ENCODE results near the gene DHX34.

Gene DHX34

GRCh38 chr19:47422417-47423163 lies 73.5 kb downstream of the DHX34 start (continued):
- no peak for TF ChIP-seq ZNF580 (tag by site-specific recombination; IDR thresholded peaks at IDR 0.05)
- TF ChIP-seq ZNF560 (tag by site-specific recombination; IDR thresholded peaks at IDR 0.05; ENCODE audit: borderline replicate concordance), result no peak
- TF ChIP-seq ZNF26 (tag by site-specific recombination; IDR thresholded peaks at IDR 0.05), result no peak
- no peak for TF ChIP-seq REST (tag by site-specific recombination; IDR thresholded peaks at IDR 0.05)
- no peak for TF ChIP-seq ZNF558 (tag by site-specific recombination; IDR thresholded peaks at IDR 0.05)
- TF ChIP-seq, protein P1, sequence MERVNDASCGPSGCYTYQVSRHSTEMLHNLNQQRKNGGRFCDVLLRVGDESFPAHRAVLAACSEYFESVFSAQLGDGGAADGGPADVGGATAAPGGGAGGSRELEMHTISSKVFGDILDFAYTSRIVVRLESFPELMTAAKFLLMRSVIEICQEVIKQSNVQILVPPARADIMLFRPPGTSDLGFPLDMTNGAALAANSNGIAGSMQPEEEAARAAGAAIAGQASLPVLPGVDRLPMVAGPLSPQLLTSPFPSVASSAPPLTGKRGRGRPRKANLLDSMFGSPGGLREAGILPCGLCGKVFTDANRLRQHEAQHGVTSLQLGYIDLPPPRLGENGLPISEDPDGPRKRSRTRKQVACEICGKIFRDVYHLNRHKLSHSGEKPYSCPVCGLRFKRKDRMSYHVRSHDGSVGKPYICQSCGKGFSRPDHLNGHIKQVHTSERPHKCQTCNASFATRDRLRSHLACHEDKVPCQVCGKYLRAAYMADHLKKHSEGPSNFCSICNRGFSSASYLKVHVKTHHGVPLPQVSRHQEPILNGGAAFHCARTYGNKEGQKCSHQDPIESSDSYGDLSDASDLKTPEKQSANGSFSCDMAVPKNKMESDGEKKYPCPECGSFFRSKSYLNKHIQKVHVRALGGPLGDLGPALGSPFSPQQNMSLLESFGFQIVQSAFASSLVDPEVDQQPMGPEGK (tag by site-specific recombination; IDR thresholded peaks at IDR 0.05), result no peak
- TF ChIP-seq KLF16 (tag by site-specific recombination; IDR thresholded peaks at IDR 0.05), result no peak
- no peak for TF ChIP-seq SP7 (tag by site-specific recombination; IDR thresholded peaks at IDR 0.05)
- no peak for TF ChIP-seq EGR2 (tag by site-specific recombination; IDR thresholded peaks at IDR 0.05; ENCODE audit: low read depth)
- no peak for TF ChIP-seq ZBTB7A (tag by site-specific recombination; IDR thresholded peaks at IDR 0.05; ENCODE audit: low read depth)
- no peak for TF ChIP-seq ZNF530 (tag by site-specific recombination; IDR thresholded peaks at IDR 0.05; ENCODE audit: low read depth)
- TF ChIP-seq TSHZ1 (tag by site-specific recombination; IDR thresholded peaks at IDR 0.05; ENCODE audit: borderline replicate concordance), result no peak
- TF ChIP-seq ZFP41 (tag by site-specific recombination; IDR thresholded peaks at IDR 0.05; ENCODE audit: borderline replicate concordance), result no peak
- TF ChIP-seq ZNF654 (tag by site-specific recombination; IDR thresholded peaks at IDR 0.05; ENCODE audit: low read depth), result no peak
- no peak for TF ChIP-seq ZNF239 (tag by site-specific recombination; IDR thresholded peaks at IDR 0.05)
- TF ChIP-seq, protein P2, sequence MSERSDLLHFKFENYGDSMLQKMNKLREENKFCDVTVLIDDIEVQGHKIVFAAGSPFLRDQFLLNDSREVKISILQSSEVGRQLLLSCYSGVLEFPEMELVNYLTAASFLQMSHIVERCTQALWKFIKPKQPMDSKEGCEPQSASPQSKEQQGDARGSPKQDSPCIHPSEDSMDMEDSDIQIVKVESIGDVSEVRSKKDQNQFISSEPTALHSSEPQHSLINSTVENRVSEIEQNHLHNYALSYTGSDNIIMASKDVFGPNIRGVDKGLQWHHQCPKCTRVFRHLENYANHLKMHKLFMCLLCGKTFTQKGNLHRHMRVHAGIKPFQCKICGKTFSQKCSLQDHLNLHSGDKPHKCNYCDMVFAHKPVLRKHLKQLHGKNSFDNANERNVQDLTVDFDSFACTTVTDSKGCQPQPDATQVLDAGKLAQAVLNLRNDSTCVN (tag by site-specific recombination; optimal IDR thresholded peaks at IDR 0.05), result no peak
- TF ChIP-seq ZBTB8A (tag by site-specific recombination; IDR thresholded peaks at IDR 0.05), result no peak
- no peak for TF ChIP-seq ZNF169 (tag by site-specific recombination; IDR thresholded peaks at IDR 0.05)
- TF ChIP-seq, protein P3, sequence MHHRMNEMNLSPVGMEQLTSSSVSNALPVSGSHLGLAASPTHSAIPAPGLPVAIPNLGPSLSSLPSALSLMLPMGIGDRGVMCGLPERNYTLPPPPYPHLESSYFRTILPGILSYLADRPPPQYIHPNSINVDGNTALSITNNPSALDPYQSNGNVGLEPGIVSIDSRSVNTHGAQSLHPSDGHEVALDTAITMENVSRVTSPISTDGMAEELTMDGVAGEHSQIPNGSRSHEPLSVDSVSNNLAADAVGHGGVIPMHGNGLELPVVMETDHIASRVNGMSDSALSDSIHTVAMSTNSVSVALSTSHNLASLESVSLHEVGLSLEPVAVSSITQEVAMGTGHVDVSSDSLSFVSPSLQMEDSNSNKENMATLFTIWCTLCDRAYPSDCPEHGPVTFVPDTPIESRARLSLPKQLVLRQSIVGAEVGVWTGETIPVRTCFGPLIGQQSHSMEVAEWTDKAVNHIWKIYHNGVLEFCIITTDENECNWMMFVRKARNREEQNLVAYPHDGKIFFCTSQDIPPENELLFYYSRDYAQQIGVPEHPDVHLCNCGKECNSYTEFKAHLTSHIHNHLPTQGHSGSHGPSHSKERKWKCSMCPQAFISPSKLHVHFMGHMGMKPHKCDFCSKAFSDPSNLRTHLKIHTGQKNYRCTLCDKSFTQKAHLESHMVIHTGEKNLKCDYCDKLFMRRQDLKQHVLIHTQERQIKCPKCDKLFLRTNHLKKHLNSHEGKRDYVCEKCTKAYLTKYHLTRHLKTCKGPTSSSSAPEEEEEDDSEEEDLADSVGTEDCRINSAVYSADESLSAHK (tag by site-specific recombination; IDR thresholded peaks at IDR 0.05), result no peak
- TF ChIP-seq GLI2 (tag by site-specific recombination; IDR thresholded peaks at IDR 0.05; ENCODE audit: borderline replicate concordance, low read depth), result no peak
- no peak for TF ChIP-seq ZNF140 (tag by site-specific recombination; IDR thresholded peaks at IDR 0.05)
- no peak for TF ChIP-seq ZBTB48 (tag by site-specific recombination; IDR thresholded peaks at IDR 0.05)
- TF ChIP-seq ZFP37 (tag by site-specific recombination; IDR thresholded peaks at IDR 0.05), result no peak
- TF ChIP-seq ZNF157 (tag by site-specific recombination; IDR thresholded peaks at IDR 0.05), result 0 out of 2 replicates have a peak, but pooled peaks have one; percentile 31
- no peak for TF ChIP-seq ZNF510 (tag by site-specific recombination; IDR thresholded peaks at IDR 0.05; ENCODE audit: insufficient replicate concordance)
